Measurements from ENCODE around the gene FAM118A.

DNA sequence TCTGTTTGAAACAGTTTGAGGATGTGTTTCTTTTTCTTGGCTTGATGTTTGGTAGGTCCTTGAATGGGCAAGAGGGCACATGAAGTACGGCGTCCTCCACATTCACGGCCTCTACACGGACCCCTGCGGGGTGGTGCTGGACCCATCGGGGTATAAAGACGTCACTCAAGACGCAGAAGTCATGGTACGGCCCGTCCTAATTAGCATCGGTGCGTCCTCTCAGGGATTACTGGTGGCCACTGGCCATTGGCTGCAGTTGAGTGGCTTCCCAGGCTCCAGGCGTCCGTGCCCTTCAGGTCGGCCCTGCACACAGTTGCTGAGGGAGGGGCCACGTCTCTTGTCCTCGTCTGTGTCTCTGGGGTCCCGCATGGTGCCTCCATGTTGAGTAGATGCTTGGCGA is 20.8 kb downstream of the FAM118A start:
- TF ChIP-seq, protein P1, sequence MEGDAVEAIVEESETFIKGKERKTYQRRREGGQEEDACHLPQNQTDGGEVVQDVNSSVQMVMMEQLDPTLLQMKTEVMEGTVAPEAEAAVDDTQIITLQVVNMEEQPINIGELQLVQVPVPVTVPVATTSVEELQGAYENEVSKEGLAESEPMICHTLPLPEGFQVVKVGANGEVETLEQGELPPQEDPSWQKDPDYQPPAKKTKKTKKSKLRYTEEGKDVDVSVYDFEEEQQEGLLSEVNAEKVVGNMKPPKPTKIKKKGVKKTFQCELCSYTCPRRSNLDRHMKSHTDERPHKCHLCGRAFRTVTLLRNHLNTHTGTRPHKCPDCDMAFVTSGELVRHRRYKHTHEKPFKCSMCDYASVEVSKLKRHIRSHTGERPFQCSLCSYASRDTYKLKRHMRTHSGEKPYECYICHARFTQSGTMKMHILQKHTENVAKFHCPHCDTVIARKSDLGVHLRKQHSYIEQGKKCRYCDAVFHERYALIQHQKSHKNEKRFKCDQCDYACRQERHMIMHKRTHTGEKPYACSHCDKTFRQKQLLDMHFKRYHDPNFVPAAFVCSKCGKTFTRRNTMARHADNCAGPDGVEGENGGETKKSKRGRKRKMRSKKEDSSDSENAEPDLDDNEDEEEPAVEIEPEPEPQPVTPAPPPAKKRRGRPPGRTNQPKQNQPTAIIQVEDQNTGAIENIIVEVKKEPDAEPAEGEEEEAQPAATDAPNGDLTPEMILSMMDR (conservative IDR thresholded peaks at IDR 0.05; ENCODE audit: low read length): no peak
- no peak for TF ChIP-seq EZH2phosphoT487 (IDR thresholded peaks at IDR 0.05; ENCODE audit: borderline replicate concordance)
